ENCODE measurements around the gene USP17L17.
"Not testable (repeated sequence)": the region's sequence is repeated elsewhere in the genome, so short reads cannot be mapped to it uniquely, and the experiment has no call there.

The USP17L17 gene, protein sequence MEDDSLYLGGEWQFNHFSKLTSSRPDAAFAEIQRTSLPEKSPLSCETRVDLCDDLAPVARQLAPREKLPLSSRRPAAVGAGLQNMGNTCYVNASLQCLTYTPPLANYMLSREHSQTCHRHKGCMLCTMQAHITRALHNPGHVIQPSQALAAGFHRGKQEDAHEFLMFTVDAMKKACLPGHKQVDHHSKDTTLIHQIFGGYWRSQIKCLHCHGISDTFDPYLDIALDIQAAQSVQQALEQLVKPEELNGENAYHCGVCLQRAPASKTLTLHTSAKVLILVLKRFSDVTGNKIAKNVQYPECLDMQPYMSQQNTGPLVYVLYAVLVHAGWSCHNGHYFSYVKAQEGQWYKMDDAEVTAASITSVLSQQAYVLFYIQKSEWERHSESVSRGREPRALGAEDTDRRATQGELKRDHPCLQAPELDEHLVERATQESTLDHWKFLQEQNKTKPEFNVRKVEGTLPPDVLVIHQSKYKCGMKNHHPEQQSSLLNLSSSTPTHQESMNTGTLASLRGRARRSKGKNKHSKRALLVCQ

DNA sequence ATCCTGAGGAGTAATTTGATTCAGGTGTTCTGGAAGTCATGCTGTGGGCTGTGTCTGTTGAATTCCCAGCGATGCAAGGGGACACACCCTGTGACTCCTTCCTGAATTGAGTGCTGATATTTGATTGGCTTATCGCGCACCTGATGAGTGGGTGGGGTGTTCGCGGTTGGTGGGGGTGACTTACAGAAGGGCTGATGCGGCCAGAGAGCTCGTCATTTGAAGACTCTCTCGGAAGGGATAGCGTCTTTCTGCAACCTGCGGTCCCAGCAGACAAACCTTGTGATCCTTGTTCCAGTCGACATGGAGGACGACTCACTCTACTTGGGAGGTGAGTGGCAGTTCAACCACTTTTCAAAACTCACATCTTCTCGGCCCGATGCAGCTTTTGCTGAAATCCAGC, at the start of gene USP17L17:
Gene USP17L17, plus strand, starts transcription at position 301 of the 400 bp plus-strand sequence. Its CDS starts 0 bp downstream, at position 301.
- DNase-seq: not testable (repeated sequence)

DNA sequence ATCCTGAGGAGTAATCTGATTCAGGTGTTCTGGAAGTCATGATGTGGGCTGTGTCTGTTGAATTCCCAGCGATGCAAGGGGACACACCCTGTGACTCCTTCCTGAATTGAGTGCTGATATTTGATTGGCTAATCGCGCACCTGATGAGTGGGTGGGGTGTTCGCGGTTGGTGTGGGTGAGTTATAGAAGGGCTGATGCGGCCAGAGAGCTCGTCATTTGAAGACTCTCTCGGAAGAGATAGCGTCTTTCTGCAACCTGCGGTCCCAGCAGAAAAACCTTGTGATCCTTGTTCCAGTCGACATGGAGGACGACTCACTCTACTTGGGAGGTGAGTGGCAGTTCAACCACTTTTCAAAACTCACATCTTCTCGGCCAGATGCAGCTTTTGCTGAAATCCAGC, 33.3 kb upstream of the USP17L17 start, which contains the start of gene USP17L10:
Gene USP17L10, plus strand, starts transcription at position 301 of the 400 bp plus-strand sequence. Its CDS starts 0 bp downstream, at position 301.
- not testable (repeated sequence) for DNase-seq

DNA sequence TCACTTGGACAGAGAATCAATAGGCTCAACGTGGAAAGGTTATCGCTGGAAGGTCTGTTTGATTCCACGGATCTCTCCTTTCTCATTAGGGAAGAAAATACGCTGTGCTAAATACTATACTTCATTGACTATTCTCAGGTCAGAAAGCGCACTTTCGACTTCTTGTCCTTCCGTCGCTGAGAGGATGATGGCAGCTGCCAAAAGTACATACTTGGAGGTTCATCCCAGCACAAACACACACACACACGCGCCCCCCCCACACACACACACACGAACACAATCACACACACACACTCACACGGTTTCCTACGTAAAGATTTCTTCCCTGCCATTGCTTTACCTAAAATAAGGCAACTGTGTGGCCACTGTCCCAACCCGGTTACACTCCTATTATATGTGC, 29.0 kb upstream of the USP17L17 start:
- DNase-seq: not testable (repeated sequence)

DNA sequence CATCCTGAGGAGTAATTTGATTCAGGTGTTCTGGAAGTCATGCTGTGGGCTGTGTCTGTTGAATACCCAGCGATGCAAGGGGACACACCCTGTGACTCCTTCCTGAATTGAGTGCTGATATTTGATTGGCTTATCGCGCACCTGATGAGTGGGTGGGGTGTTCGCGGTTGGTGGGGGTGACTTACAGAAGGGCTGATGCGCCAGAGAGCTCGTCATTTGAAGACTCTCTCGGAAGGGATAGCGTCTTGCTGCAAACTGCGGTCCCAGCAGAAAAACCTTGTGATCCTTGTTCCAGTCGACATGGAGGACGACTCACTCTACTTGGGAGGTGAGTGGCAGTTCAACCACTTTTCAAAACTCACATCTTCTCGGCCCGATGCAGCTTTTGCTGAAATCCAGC, 28.6 kb upstream of the USP17L17 start, which contains the start of gene USP17L11:
Gene USP17L11, plus strand, starts transcription at position 301 of the 400 bp plus-strand sequence. Its CDS starts 0 bp downstream, at position 301.
- not testable (repeated sequence) for DNase-seq

DNA sequence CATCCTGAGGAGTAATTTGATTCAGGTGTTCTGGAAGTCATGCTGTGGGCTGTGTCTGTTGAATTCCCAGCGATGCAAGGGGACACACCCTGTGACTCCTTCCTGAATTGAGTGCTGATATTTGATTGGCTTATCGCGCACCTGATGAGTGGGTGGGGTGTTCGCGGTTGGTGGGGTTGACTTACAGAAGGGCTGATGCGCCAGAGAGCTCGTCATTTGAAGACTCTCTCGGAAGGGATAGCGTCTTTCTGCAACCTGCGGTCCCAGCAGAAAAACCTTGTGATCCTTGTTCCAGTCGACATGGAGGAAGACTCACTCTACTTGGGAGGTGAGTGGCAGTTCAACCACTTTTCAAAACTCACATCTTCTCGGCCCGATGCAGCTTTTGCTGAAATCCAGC, 23.8 kb upstream of the USP17L17 start, which contains the start of gene USP17L12:
Gene USP17L12, plus strand, starts transcription at position 301 of the 400 bp plus-strand sequence. Its CDS starts 0 bp downstream, at position 301.
- DNase-seq: not testable (repeated sequence)

DNA sequence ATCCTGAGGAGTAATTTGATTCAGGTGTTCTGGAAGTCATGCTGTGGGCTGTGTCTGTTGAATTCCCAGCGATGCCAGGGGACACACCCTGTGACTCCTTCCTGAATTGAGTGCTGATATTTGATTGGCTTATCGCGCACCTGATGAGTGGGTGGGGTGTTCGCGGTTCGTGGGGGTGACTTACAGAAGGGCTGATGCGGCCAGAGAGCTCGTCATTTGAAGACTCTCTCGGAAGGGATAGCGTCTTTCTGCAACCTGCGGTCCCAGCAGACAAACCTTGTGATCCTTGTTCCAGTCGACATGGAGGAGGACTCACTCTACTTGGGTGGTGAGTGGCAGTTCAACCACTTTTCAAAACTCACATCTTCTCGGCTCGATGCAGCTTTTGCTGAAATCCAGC, 19.1 kb upstream of the USP17L17 start, which contains the start of gene USP17L13:
Gene USP17L13, plus strand, starts transcription at position 301 of the 400 bp plus-strand sequence. Its CDS starts 0 bp downstream, at position 301.
- DNase-seq: not testable (repeated sequence)

DNA sequence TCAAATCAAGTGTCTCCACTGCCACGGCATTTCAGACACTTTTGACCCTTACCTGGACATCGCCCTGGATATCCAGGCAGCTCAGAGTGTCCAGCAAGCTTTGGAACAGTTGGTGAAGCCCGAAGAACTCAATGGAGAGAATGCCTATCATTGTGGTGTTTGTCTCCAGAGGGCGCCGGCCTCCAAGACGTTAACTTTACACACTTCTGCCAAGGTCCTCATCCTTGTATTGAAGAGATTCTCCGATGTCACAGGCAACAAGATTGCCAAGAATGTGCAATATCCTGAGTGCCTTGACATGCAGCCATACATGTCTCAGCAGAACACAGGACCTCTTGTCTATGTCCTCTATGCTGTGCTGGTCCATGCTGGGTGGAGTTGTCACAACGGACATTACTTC, 13.4 kb upstream of the USP17L17 start:
- not testable (repeated sequence) for DNase-seq

DNA sequence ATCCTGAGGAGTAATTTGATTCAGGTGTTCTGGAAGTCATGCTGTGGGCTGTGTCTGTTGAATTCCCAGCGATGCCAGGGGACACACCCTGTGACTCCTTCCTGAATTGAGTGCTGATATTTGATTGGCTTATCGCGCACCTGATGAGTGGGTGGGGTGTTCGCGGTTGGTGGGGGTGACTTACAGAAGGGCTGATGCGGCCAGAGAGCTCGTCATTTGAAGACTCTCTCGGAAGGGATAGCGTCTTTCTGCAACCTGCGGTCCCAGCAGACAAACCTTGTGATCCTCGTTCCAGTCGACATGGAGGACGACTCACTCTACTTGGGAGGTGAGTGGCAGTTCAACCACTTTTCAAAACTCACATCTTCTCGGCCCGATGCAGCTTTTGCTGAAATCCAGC, 9.6 kb upstream of the USP17L17 start, which contains the start of gene USP17L15:
Gene USP17L15, plus strand, starts transcription at position 301 of the 400 bp plus-strand sequence. Its CDS starts 0 bp downstream, at position 301.
- DNase-seq: not testable (repeated sequence)

DNA sequence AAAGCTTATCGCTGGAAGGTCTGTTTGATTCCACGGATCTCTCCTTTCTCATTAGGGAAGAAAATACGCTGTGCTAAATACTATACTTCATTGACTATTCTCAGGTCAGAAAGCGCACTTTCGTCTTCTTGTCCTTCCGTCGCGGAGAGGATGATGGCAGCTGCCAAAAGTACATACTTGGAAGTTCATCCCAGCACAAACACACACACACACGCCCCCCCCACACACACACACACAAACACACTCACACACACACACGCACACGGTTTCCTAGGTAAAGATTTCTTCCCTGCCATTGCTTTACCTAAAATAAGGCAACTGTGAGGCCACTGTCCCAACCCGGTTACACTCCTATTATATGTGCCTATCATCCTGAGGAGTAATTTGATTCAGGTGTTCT, 5.2 kb upstream of the USP17L17 start:
- not testable (repeated sequence) for DNase-seq

DNA sequence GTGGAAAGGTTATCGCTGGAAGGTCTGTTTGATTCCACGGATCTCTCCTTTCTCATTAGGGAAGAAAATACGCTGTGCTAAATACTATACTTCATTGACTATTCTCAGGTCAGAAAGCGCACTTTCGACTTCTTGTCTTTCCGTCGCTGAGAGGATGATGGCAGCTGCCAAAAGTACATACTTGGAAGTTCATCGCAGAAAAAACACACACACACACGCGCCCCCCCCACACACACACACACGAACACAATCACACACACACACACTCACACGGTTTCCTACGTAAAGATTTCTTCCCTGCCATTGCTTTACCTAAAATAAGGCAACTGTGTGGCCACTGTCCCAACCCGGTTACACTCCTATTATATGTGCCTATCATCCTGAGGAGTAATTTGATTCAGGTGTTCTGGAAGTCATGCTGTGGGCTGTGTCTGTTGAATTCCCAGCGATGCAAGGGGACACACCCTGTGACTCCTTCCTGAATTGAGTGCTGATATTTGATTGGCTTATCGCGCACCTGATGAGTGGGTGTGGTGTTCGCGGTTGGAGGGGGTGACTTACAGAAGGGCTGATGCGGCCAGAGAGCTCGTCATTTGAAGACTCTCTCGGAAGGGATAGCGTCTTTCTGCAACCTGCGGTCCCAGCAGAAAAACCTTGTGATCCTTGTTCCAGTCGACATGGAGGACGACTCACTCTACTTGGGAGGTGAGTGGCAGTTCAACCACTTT, 4.4 kb downstream of the USP17L17 start, which contains the start of gene USP17L18:
Gene USP17L18, plus strand, starts transcription at position 678 of the 728 bp plus-strand sequence. Its CDS starts 0 bp downstream, at position 678.
- DNase-seq: not testable (repeated sequence)

DNA sequence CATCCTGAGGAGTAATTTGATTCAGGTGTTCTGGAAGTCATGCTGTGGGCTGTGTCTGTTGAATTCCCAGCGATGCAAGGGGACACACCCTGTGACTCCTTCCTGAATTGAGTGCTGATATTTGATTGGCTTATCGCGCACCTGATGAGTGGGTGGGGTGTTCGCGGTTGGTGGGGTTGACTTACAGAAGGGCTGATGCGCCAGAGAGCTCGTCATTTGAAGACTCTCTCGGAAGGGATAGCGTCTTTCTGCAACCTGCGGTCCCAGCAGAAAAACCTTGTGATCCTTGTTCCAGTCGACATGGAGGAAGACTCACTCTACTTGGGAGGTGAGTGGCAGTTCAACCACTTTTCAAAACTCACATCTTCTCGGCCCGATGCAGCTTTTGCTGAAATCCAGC, 9.4 kb downstream of the USP17L17 start, which contains the start of gene USP17L19:
Gene USP17L19, plus strand, starts transcription at position 301 of the 400 bp plus-strand sequence. Its CDS starts 0 bp downstream, at position 301.
- not testable (repeated sequence) for DNase-seq

DNA sequence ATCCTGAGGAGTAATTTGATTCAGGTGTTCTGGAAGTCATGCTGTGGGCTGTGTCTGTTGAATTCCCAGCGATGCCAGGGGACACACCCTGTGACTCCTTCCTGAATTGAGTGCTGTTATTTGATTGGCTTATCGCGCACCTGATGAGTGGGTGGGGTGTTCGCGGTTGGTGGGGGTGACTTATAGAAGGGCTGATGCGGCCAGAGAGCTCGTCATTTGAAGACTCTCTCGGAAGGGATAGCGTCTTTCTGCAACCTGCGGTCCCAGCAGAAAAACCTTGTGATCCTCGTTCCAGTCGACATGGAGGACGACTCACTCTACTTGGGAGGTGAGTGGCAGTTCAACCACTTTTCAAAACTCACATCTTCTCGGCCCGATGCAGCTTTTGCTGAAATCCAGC, 14.1 kb downstream of the USP17L17 start, which contains the start of gene USP17L20:
Gene USP17L20, plus strand, starts transcription at position 301 of the 400 bp plus-strand sequence. Its CDS starts 0 bp downstream, at position 301.
- DNase-seq: not testable (repeated sequence)

DNA sequence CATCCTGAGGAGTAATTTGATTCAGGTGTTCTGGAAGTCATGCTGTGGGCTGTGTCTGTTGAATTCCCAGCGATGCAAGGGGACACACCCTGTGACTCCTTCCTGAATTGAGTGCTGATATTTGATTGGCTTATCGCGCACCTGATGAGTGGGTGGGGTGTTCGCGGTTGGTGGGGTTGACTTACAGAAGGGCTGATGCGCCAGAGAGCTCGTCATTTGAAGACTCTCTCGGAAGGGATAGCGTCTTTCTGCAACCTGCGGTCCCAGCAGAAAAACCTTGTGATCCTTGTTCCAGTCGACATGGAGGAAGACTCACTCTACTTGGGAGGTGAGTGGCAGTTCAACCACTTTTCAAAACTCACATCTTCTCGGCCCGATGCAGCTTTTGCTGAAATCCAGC, 18.9 kb downstream of the USP17L17 start, which contains the start of gene USP17L21:
Gene USP17L21, plus strand, starts transcription at position 301 of the 400 bp plus-strand sequence. Its CDS starts 0 bp downstream, at position 301.
- DNase-seq: not testable (repeated sequence)

DNA sequence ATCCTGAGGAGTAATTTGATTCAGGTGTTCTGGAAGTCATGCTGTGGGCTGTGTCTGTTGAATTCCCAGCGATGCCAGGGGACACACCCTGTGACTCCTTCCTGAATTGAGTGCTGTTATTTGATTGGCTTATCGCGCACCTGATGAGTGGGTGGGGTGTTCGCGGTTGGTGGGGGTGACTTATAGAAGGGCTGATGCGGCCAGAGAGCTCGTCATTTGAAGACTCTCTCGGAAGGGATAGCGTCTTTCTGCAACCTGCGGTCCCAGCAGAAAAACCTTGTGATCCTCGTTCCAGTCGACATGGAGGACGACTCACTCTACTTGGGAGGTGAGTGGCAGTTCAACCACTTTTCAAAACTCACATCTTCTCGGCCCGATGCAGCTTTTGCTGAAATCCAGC, 23.6 kb downstream of the USP17L17 start, which contains the start of gene USP17L22:
Gene USP17L22, plus strand, starts transcription at position 301 of the 400 bp plus-strand sequence. Its CDS starts 0 bp downstream, at position 301.
- DNase-seq: not testable (repeated sequence)

DNA sequence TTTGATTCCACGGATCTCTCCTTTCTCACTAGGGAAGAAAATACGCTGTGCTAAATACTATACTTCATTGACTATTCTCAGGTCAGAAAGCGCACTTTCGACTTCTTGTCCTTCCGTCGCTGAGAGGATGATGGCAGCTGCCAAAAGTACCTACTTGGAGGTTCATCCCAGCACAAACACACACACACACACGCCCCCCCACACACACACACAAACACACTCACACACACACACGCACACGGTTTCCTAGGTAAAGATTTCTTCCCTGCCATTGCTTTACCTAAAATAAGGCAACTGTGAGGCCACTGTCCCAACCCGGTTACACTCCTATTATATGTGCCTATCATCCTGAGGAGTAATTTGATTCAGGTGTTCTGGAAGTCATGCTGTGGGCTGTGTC, 28.0 kb downstream of the USP17L17 start:
- DNase-seq: not testable (repeated sequence)

Data from NCI-H446 treated with DMSO at 0.1 percent for 48 hours (cell line).